ENCODE data around the gene IGF2BP3.

GRCh38 chr7:23291957-23292560 lies 178.2 kb downstream of the IGF2BP3 start:
- TF ChIP-seq, protein P1, sequence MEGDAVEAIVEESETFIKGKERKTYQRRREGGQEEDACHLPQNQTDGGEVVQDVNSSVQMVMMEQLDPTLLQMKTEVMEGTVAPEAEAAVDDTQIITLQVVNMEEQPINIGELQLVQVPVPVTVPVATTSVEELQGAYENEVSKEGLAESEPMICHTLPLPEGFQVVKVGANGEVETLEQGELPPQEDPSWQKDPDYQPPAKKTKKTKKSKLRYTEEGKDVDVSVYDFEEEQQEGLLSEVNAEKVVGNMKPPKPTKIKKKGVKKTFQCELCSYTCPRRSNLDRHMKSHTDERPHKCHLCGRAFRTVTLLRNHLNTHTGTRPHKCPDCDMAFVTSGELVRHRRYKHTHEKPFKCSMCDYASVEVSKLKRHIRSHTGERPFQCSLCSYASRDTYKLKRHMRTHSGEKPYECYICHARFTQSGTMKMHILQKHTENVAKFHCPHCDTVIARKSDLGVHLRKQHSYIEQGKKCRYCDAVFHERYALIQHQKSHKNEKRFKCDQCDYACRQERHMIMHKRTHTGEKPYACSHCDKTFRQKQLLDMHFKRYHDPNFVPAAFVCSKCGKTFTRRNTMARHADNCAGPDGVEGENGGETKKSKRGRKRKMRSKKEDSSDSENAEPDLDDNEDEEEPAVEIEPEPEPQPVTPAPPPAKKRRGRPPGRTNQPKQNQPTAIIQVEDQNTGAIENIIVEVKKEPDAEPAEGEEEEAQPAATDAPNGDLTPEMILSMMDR (IDR thresholded peaks at IDR 0.05) = no peak
- TF ChIP-seq EZH2 (IDR thresholded peaks at IDR 0.05) (no peak), EZH2phosphoT487 (IDR thresholded peaks at IDR 0.05) (no peak)

Data from neural progenitor cell (in vitro differentiated cells).